HG03064 (cell line): ENCODE results near the gene TNS1.

Source experiments
- ATAC-seq: cut with Tn5 transposase; IDR thresholded peaks from one replicate; pipeline ENCODE4 v1.9.1; 2021; ENCODE audit warnings: low read depth; ENCODE audit not compliant: unreplicated experiment

TNS1 gene

GRCh38 chr2:217880891-217881290 is 121.9 kb downstream of the TNS1 start:
- no peak for ATAC-seq

- ATAC-seq: no peak
Observed at GRCh38 chr2:217880287-217880889, 122.4 kb downstream of the TNS1 start.

GRCh38 chr2:217878915-217879590 is 123.7 kb downstream of the TNS1 start:
- ATAC-seq: no peak

GRCh38 chr2:217877866-217878265 is 124.9 kb downstream of the TNS1 start:
- no peak for ATAC-seq

- ATAC-seq: no peak
Observed at GRCh38 chr2:217876253-217876570, 126.6 kb downstream of the TNS1 start.

- no peak for ATAC-seq
Observed at GRCh38 chr2:217875556-217876252, 127.1 kb downstream of the TNS1 start.

- ATAC-seq: no peak
Observed at GRCh38 chr2:217875138-217875537, 127.7 kb downstream of the TNS1 start.

- no peak for ATAC-seq
Observed at GRCh38 chr2:217873371-217873770, 129.4 kb downstream of the TNS1 start.

GRCh38 chr2:217872319-217872718 is 130.5 kb downstream of the TNS1 start:
- ATAC-seq: no peak

- no peak for ATAC-seq
Observed at GRCh38 chr2:217870528-217871011, 132.2 kb downstream of the TNS1 start.

- no peak for ATAC-seq
Observed at GRCh38 chr2:217868911-217869334, 133.9 kb downstream of the TNS1 start.

GRCh38 chr2:217868265-217868892 is 134.4 kb downstream of the TNS1 start:
- no peak for ATAC-seq

- ATAC-seq: no peak
Observed at GRCh38 chr2:217866457-217866856, 136.3 kb downstream of the TNS1 start.

GRCh38 chr2:217864963-217865772 is 137.6 kb downstream of the TNS1 start:
- ATAC-seq: peak; percentile 66

GRCh38 chr2:217863883-217864282 is 138.9 kb downstream of the TNS1 start:
- ATAC-seq: no peak

- no peak for ATAC-seq
Observed at GRCh38 chr2:217861334-217861877, 141.4 kb downstream of the TNS1 start.

GRCh38 chr2:217859926-217860325 is 142.9 kb downstream of the TNS1 start:
- no peak for ATAC-seq

GRCh38 chr2:217858519-217859491 is 144.0 kb downstream of the TNS1 start:
- ATAC-seq: no peak
